HUES48 (cell line): ENCODE data around the gene SOX5.

Experiments
- H3K27ac ChIP-seq: one replicate; pipeline ENCODE4 v1.7.0; 2013; ENCODE audit warnings: low read depth, low read length, inconsistent platforms
- H3K27me3 ChIP-seq: 2 replicates; pipeline ENCODE4 v1.6.1; 2013; ENCODE audit warnings: mild to moderate bottlenecking, low read length; ENCODE audit not compliant: control insufficient read depth, insufficient read depth
- H3K36me3 ChIP-seq: 2 replicates; pipeline ENCODE4 v1.6.1; 2013; ENCODE audit warnings: low read length; ENCODE audit not compliant: control insufficient read depth, insufficient read depth
- H3K4me1 ChIP-seq: 2 replicates; pipeline ENCODE4 v1.6.1; 2013; ENCODE audit warnings: mild to moderate bottlenecking, low read length; ENCODE audit not compliant: control insufficient read depth, insufficient read depth
- H3K4me3 ChIP-seq: 2 replicates; pipeline ENCODE4 v1.5.1; 2013; ENCODE audit warnings: mild to moderate bottlenecking, low read depth, low read length
- H3K9ac ChIP-seq: 2 replicates; pipeline ENCODE4 v1.6.1; 2013; ENCODE audit warnings: mild to moderate bottlenecking, low read depth, low read length, moderate library complexity
- H3K9me3 ChIP-seq: 2 replicates; pipeline ENCODE4 v1.6.1; 2013; ENCODE audit warnings: low read length; ENCODE audit not compliant: control insufficient read depth, insufficient read depth

SOX5 gene

DNA sequence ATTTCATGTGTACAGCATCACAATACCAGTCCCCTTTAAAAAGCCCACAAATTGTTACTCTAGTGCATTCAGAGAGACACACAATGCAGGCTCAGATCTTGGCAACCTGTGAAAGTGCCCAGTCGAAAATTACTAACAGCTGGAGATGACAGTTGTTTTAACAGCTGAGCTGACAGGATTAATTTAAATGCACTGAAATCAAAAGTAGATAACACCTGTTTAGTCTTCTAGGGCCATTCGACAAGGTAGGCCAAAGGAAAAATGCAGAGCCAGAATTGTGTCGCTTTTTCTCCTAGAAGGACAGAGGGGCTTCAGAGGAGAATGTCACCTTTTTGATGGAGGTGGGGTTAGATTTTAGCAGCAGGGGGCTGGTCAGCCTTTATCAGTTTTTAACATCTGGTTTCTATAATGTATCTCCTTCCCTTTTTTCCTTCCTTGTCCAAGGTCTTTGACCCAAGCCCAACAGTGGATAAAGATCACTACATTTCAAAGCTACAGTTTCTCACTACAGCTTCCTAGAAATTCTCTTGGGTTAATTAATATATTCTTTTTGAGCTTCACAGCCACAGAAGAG lies 139.1 kb downstream of the SOX5 start:
- H3K4me1 ChIP-seq = peaks cover 10% of the 10 kb centered on the region; the same call in 1 of the 2 replicates
- no peak overlapping the region for H3K27ac ChIP-seq
- H3K36me3 ChIP-seq = no peaks in the 10 kb centered on the region
- H3K27me3 ChIP-seq = no peaks in the 10 kb centered on the region
- no peaks in the 10 kb centered on the region for H3K9me3 ChIP-seq
- H3K9ac ChIP-seq = no peak overlapping the region
- H3K4me3 ChIP-seq = no peak overlapping the region

DNA sequence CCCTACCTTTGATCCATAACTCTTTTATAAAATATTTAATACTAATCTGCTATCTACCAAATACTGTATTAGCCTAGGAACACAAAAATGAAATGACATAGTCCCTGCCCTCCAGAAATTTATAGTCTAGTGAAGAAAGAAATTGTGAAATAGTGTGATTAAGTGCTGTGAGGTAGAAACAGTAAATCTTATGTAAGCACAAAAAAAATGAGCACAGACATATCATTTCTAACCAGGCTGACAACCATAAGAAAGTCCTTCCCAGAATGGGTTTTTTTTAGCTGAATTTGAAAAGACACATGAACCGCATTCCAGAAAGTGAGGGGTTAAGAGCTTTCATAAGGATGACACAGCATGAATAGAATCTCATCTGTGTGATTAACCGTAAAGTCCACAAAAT lies 145.9 kb downstream of the SOX5 start:
- peaks cover 11% of the 10 kb centered on the region; the same call in 1 of the 2 replicates for H3K4me1 ChIP-seq
- H3K9me3 ChIP-seq = no peaks in the 10 kb centered on the region
- no peak overlapping the region for H3K9ac ChIP-seq
- no peaks in the 10 kb centered on the region for H3K36me3 ChIP-seq
- H3K27ac ChIP-seq = no peak overlapping the region
- no peak overlapping the region for H3K4me3 ChIP-seq
- H3K27me3 ChIP-seq = no peaks in the 10 kb centered on the region

DNA sequence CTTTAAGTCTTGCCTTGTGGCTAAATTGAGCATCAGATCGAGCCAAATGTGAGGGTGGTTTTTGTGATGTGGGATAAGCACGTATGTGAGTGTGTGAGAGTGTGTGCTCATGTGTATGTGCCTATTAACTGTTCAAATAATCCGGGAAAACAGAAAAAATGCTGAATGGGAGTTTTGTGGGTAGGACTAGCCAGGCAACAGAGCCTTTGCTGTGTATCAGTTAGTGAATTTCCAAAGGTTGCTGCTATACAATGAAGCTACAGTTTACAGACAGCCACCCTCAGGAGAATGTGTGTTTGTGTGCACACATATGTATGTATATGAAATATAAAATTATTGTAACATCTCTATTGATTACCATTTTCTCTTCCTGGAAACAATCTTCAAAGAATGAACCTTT lies 154.0 kb downstream of the SOX5 start:
- Histone ChIP-seq H3K36me3 (no peaks in the 10 kb centered on the region), H3K4me3 (no peak overlapping the region)

DNA sequence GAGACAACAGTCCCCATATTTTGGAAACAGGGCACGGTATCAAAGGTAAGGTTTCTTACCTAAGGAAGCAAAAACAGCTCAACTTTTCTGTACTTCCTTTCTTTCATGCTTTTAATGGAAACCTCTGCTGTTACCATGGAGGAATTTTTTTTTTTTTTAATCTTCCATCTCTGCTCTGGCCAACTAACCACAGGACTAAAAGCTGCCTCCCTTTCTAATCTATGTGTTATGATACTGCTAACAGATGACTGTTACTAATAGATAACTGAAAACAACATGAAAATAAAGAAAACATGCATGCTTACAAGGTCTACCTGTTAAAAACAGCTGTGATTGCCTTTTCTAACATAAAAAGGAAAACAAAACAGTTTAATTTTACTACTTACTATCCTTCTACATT lies 168.4 kb downstream of the SOX5 start:
- H3K36me3 ChIP-seq = no peaks in the 10 kb centered on the region
- H3K27me3 ChIP-seq = no peaks in the 10 kb centered on the region
- 0 out of 2 replicates have a peak, but pooled peaks cover 5% of the 10 kb centered on the region for H3K9me3 ChIP-seq
- no peaks in the 10 kb centered on the region for H3K4me1 ChIP-seq
- no peak overlapping the region for H3K4me3 ChIP-seq
- H3K27ac ChIP-seq = no peak overlapping the region
- no peak overlapping the region for H3K9ac ChIP-seq

More for the DNA sequence above, 154.0 kb downstream of the SOX5 start:
- H3K4me1 ChIP-seq = no peaks in the 10 kb centered on the region
- no peaks in the 10 kb centered on the region for H3K27me3 ChIP-seq
- no peak overlapping the region for H3K9ac ChIP-seq
- H3K27ac ChIP-seq = no peak overlapping the region
- H3K9me3 ChIP-seq = no peaks in the 10 kb centered on the region

- no peak overlapping the region for H3K4me3 ChIP-seq
- H3K27me3 ChIP-seq = no peaks in the 10 kb centered on the region
- H3K9me3 ChIP-seq = 0 out of 2 replicates have a peak, but pooled peaks cover 5% of the 10 kb centered on the region
- peaks cover 10% of the 10 kb centered on the region for H3K4me1 ChIP-seq
- H3K9ac ChIP-seq = no peak overlapping the region
- no peaks in the 10 kb centered on the region for H3K36me3 ChIP-seq
- no peak overlapping the region for H3K27ac ChIP-seq
Measured at GRCh38 chr12:23775208-23775607, 174.3 kb downstream of the SOX5 start.

- H3K27ac ChIP-seq = no peak overlapping the region
- 0 out of 2 replicates have a peak, but pooled peaks cover 1% of the 10 kb centered on the region for H3K9me3 ChIP-seq
- no peak overlapping the region for H3K4me3 ChIP-seq
- H3K9ac ChIP-seq = no peak overlapping the region
- peaks cover 36% of the 10 kb centered on the region for H3K4me1 ChIP-seq
- no peaks in the 10 kb centered on the region for H3K36me3 ChIP-seq
- H3K27me3 ChIP-seq = no peaks in the 10 kb centered on the region
Measured at GRCh38 chr12:23771240-23771949, 178.1 kb downstream of the SOX5 start.

- no peak overlapping the region for H3K4me3 ChIP-seq
- H3K9me3 ChIP-seq = no peaks in the 10 kb centered on the region
- H3K9ac ChIP-seq = no peak overlapping the region
- no peaks in the 10 kb centered on the region for H3K36me3 ChIP-seq
- peaks cover 36% of the 10 kb centered on the region for H3K4me1 ChIP-seq
- no peak overlapping the region for H3K27ac ChIP-seq
- no peaks in the 10 kb centered on the region for H3K27me3 ChIP-seq
Measured at GRCh38 chr12:23770202-23770938, 179.1 kb downstream of the SOX5 start.

DNA sequence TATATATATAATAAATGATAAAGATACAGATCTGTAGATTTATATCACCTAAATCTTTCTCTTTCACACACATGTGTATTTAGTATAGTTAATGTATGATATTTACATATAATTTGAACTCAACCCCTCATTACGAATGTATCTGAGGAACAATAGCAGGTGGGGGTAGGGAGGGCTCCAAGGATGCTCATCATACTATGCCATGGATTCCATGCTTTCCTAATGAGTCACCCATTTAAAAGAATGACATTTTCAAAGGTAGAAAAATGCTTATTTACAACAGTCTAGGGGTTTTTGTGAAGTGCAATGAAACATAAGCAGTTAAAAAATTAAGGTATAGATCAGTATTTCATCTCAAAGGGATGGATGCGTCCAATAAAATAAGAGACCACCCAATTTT lies 181.6 kb downstream of the SOX5 start:
- Histone ChIP-seq H3K36me3 (no peaks in the 10 kb centered on the region), H3K4me3 (0 out of 2 replicates have a peak overlapping the region, but pooled peaks have one; percentile 11), H3K27me3 (no peaks in the 10 kb centered on the region), H3K27ac (peak overlapping the region; percentile 98), H3K9ac (no peak overlapping the region), H3K9me3 (no peaks in the 10 kb centered on the region), H3K4me1 (peaks cover 33% of the 10 kb centered on the region)

DNA sequence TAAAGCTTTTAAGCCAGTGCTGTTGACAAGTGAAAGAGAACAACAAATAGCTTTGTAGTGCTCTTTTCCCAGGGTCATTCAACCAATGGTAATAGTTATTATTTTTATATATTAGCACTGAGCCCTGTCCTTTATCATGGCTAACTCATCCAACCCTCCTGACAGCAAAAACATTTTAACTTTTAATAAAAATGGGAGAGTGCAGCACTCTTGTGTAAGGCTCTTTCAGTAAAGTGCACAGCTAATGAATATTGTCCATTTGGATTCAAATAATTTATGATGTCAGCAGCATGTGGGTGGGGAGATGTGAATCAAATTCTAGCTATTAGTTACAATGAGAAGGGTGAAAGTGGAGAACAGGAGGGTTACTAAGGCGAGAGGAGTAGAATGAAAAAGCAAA lies 185.7 kb downstream of the SOX5 start:
- Histone ChIP-seq H3K9ac (no peak overlapping the region), H3K9me3 (no peaks in the 10 kb centered on the region), H3K36me3 (no peaks in the 10 kb centered on the region), H3K4me3 (no peak overlapping the region), H3K4me1 (peaks cover 36% of the 10 kb centered on the region), H3K27ac (no peak overlapping the region), H3K27me3 (no peaks in the 10 kb centered on the region)

DNA sequence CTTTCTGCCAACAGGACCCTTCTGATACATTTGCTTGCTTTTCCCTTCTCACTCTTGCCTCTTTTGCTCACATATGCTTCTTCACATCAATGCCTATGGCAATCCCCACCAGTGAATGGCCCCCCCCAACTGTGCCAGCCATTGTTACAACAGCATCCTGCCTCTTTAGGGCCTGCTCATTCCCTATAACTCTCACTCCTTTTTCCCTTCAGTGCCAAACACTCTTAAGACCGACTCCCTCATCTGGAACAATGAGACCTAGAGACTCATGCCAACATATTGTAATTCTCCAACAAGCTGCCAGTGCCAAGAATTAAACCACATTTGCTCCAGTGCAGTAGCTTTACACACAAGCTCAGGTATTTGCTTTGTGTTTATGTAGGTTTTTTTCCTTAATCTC lies 189.0 kb downstream of the SOX5 start:
- Histone ChIP-seq H3K4me1 (peaks cover 50% of the 10 kb centered on the region), H3K36me3 (no peaks in the 10 kb centered on the region), H3K27me3 (no peaks in the 10 kb centered on the region), H3K9me3 (no peaks in the 10 kb centered on the region), H3K4me3 (no peak overlapping the region), H3K9ac (no peak overlapping the region), H3K27ac (peak overlapping the region; percentile 31)

- no peak overlapping the region for H3K4me3 ChIP-seq
- H3K36me3 ChIP-seq = no peaks in the 10 kb centered on the region
- peak overlapping the region; percentile 85 for H3K27ac ChIP-seq
- no peaks in the 10 kb centered on the region for H3K9me3 ChIP-seq
- peaks cover 62% of the 10 kb centered on the region for H3K4me1 ChIP-seq
- no peaks in the 10 kb centered on the region for H3K27me3 ChIP-seq
- H3K9ac ChIP-seq = peak overlapping the region; percentile 21; the same call in 1 of the 2 replicates
Measured at GRCh38 chr12:23758608-23759007, 190.9 kb downstream of the SOX5 start.
